WERI-Rb-1 (cell line): ENCODE data around the gene TMEM19.

ENCODE experiments used
- DNase-seq: peaks from one replicate; pipeline ENCODE4 v3.0.0-alpha.2; 2020
- H3K27ac ChIP-seq: fragments of 250-450 bp; sonication (Bioruptor Pico); 2 replicates; pipeline ENCODE4 v1.5.1; 2020; ENCODE audit warnings: mild to moderate bottlenecking, moderate library complexity
- H3K27me3 ChIP-seq: fragments of 250-450 bp; sonication (Bioruptor Pico); 2 replicates; pipeline ENCODE4 v1.5.1; 2021; ENCODE audit warnings: mild to moderate bottlenecking, low read depth, moderate library complexity; ENCODE audit not compliant: insufficient read depth, severe bottlenecking
- H3K36me3 ChIP-seq: fragments of 250-450 bp; sonication (Bioruptor Pico); 2 replicates; pipeline ENCODE4 v1.5.1; 2020; ENCODE audit warnings: mild to moderate bottlenecking, moderate library complexity
- H3K4me3 ChIP-seq: 2 replicates; pipeline ENCODE4 v1.5.1; 2011; ENCODE audit warnings: low read depth, mild to moderate bottlenecking, control low read depth, low read length
- H3K9me3 ChIP-seq: fragments of 250-450 bp; sonication (Bioruptor Pico); 2 replicates; pipeline ENCODE4 v1.5.1; 2021; ENCODE audit warnings: mild to moderate bottlenecking, moderate library complexity; ENCODE audit not compliant: severe bottlenecking
- TF ChIP-seq, protein P1 (sequence below): IDR thresholded peaks from 2 replicates; pipeline ENCODE4 v1.5.1; 2011; ENCODE audit warnings: low read depth, mild to moderate bottlenecking, control low read depth, inconsistent platforms, low read length

Gene TMEM19

DNA sequence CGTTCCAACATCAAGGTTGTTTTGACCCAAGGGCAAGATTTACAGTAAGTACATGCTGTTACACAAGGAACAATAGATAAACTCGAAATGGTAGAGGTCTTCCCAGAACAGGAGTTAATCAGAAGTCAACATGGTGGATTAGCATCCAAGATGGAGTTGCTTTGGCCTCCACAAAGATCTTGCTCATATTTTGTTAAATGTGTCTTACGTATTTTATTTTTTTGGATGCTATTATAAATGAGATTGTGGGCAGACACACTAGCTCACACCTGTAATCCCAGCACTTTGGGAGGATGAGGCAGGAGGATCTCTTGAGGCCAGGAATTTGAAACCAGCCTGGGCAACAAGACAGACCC, 46.5 kb downstream of the TMEM19 start:
- TF ChIP-seq, protein P1, sequence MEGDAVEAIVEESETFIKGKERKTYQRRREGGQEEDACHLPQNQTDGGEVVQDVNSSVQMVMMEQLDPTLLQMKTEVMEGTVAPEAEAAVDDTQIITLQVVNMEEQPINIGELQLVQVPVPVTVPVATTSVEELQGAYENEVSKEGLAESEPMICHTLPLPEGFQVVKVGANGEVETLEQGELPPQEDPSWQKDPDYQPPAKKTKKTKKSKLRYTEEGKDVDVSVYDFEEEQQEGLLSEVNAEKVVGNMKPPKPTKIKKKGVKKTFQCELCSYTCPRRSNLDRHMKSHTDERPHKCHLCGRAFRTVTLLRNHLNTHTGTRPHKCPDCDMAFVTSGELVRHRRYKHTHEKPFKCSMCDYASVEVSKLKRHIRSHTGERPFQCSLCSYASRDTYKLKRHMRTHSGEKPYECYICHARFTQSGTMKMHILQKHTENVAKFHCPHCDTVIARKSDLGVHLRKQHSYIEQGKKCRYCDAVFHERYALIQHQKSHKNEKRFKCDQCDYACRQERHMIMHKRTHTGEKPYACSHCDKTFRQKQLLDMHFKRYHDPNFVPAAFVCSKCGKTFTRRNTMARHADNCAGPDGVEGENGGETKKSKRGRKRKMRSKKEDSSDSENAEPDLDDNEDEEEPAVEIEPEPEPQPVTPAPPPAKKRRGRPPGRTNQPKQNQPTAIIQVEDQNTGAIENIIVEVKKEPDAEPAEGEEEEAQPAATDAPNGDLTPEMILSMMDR, result no peak
- no peaks in the 10 kb centered on the region for H3K36me3 ChIP-seq
- H3K27ac ChIP-seq, result no peak overlapping the region

DNA sequence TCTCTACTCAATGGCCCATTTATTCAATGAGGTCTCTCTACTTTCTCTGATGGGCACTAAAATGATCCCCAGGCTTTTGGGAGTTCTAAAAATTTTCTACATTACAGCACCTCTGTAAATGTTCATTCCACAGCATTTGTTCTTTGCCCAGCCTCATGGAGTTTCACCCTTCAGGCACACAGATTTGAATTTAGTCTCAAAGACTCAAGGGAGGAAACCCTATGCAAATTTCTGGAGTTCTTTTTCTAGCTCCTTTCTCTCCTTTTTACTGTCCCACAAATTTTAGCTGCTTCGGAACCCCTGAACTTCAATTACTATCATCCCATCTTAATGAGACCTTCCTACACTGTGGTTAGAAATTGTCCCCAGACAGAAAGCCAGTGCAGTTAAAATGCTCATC, 51.3 kb downstream of the TMEM19 start:
- Histone ChIP-seq H3K4me3 (no peak overlapping the region), H3K27ac (no peak overlapping the region), H3K9me3 (no peaks in the 10 kb centered on the region), H3K36me3 (no peaks in the 10 kb centered on the region), H3K27me3 (no peaks in the 10 kb centered on the region)
- TF ChIP-seq, protein P1, result no peak
- DNase-seq, result no peak

More for the DNA sequence above, 46.5 kb downstream of the TMEM19 start:
- Histone ChIP-seq H3K27me3 (no peaks in the 10 kb centered on the region), H3K9me3 (no peaks in the 10 kb centered on the region), H3K4me3 (no peak overlapping the region)
- no peak for DNase-seq

GRCh38 chr12:71742998-71743397, 57.1 kb downstream of the TMEM19 start:
- no peaks in the 10 kb centered on the region for H3K36me3 ChIP-seq
- no peak overlapping the region for H3K4me3 ChIP-seq
- no peak overlapping the region for H3K27ac ChIP-seq
- TF ChIP-seq, protein P1, result no peak
- H3K27me3 ChIP-seq, result no peaks in the 10 kb centered on the region
- DNase-seq, result no peak
- H3K9me3 ChIP-seq, result no peaks in the 10 kb centered on the region

GRCh38 chr12:71744522-71745300, 58.8 kb downstream of the TMEM19 start:
- Histone ChIP-seq H3K36me3 (no peaks in the 10 kb centered on the region), H3K4me3 (no peak overlapping the region), H3K27me3 (no peaks in the 10 kb centered on the region), H3K9me3 (no peaks in the 10 kb centered on the region), H3K27ac (no peak overlapping the region)
- DNase-seq, result no peak
- TF ChIP-seq, protein P1, result no peak

- Histone ChIP-seq H3K27me3 (no peaks in the 10 kb centered on the region), H3K27ac (no peak overlapping the region), H3K4me3 (no peak overlapping the region), H3K9me3 (no peaks in the 10 kb centered on the region), H3K36me3 (no peaks in the 10 kb centered on the region)
- DNase-seq, result peak; percentile 24
- TF ChIP-seq, protein P1, result peak; percentile 57
Measured at GRCh38 chr12:71746974-71747611, 61.2 kb downstream of the TMEM19 start.
